KOPT-K1 (cell line): Measurements from ENCODE around the gene C4orf54.

Experiments
- H3K27ac ChIP-seq: fragments of 200-600 bp; sonication (generic); 2 replicates; pipeline ENCODE4 v1.5.1; 2016; ENCODE audit warnings: antibody characterized with exemption, mild to moderate bottlenecking, low read depth, low read length; ENCODE audit not compliant: poor library complexity, severe bottlenecking
- H3K36me3 ChIP-seq: fragments of 200-600 bp; sonication (generic); 2 replicates; pipeline ENCODE4 v1.5.1; 2017; ENCODE audit warnings: antibody characterized with exemption, mild to moderate bottlenecking, low read length, moderate library complexity; ENCODE audit not compliant: insufficient read depth
- H3K9me3 ChIP-seq: fragments of 200-600 bp; sonication (generic); 2 replicates; pipeline ENCODE4 v1.5.1; 2017; ENCODE audit warnings: antibody characterized with exemption, low read length, mild to moderate bottlenecking; ENCODE audit not compliant: insufficient read depth, poor library complexity, severe bottlenecking

The C4orf54 gene

DNA sequence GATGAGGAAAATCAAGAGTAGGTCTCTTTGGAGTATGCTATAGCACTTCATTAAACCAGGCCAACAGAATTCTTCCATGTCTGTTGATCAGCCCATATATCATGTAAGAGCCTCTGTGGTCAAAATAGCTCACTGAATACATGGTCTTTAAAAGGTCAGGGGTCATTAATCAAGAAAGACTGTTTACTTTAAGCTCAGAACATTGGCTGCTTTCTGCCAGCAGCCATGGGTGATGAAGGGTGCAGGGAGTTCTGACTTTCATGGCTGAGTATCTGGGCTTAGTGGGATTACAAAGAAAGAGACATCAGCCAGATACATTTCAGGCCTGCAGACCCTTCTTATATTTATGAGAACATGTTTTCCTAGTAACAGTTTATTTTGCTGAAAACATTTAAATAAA is 7.1 kb upstream of the C4orf54 start:
- H3K36me3 ChIP-seq = no peaks in the 10 kb centered on the region
- no peak overlapping the region for H3K27ac ChIP-seq
- no peaks in the 10 kb centered on the region for H3K9me3 ChIP-seq

DNA sequence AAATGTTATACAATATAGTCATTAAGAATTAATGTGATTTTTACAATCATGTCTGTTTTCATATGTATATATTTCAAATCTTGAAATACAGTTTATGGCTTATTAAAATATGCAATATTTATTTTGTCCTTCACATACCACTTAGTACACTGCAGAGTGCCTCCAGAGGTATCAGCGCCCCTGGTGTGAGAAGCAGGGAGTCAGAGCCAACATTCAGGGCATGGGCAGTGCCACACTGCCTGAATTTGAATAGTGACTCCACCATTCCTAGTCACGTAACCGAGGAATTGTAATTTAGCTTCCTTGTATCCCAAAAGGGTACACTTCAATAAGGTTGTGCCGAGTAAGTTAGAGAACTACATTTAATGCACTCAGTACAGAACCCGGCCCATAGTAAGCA is 4.3 kb upstream of the C4orf54 start:
- Histone ChIP-seq H3K27ac (no peak overlapping the region), H3K9me3 (no peaks in the 10 kb centered on the region)

DNA sequence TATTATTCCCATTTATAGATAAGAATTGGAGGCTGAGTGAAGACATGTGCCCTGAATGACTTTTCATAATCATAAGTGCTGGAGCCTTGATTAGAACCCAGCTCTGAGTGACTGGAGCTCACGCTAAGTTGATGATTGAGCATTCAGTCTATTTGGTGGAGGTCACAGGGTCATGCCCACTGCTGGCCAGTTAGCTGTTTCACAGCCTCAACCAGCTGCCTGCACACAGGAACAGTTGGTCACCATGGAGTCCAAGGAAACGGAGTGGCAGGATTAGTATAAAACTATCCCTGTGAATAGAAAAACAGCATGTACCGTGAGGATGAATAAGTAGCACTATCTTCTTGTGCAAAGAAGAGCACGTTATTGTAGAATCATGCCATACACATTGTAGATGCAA is 1.0 kb upstream of the C4orf54 start:
- H3K36me3 ChIP-seq = no peaks in the 10 kb centered on the region
- no peak overlapping the region for H3K27ac ChIP-seq
- no peaks in the 10 kb centered on the region for H3K9me3 ChIP-seq

More for the DNA sequence above, 4.3 kb upstream of the C4orf54 start:
- no peaks in the 10 kb centered on the region for H3K36me3 ChIP-seq

DNA sequence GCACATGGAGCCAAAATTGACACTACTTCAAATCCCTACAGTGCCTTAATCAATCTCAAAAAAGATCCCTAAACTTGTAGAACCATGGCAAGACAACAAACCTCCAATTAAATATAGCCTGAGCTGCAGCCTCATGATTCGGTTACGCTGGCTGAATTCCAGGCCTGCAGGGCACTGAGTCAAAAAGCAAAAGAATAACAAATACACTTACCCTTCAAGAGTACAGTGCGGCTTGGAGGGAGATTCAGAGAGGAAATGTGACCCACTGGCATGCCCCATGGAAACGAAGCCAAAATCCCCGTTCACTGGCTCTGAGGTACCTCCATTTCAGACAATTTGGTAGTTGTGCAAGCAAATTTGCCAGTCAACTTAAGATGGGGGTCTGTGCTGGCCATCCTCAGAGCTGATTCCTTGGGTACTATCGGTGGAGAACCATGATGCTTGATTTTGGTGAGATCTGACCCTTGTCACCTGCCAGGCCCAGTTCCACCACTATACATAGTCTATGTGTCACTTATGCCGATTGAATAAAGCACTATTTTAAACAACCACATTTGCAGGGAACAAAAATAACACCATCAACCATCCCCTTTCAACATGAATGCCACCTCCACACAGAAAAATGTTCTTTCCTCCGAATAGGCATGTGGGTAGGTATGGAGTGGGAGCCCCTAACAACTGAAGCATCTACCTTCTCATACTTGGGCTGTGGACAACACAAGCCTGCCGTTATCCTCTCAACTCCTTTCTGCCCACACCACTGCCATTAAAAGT is 2.1 kb downstream of the C4orf54 start:
- H3K36me3 ChIP-seq = no peaks in the 10 kb centered on the region
- no peaks in the 10 kb centered on the region for H3K9me3 ChIP-seq
- no peak overlapping the region for H3K27ac ChIP-seq

DNA sequence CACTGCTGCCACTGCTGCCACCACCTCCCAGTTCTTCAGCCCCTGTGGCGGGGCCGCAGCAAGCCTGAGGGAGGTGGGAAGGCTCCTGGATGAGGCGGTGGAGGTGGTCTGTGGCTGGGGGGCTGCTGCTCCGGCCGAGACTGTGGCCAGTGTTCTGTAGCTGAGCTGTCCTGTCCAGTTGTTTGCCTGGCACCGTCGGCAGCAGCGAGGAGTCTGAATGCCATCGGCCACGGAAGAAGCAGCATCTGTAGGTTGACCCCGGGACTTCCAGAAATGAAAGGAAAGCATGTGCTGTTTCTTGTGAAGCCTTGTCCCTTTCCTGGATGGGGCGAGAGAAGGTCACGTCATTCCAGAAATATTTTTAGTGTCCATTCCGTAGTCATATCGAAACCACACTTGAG is 3.3 kb downstream of the C4orf54 start:
- no peaks in the 10 kb centered on the region for H3K9me3 ChIP-seq
- no peak overlapping the region for H3K27ac ChIP-seq
- H3K36me3 ChIP-seq = no peaks in the 10 kb centered on the region

DNA sequence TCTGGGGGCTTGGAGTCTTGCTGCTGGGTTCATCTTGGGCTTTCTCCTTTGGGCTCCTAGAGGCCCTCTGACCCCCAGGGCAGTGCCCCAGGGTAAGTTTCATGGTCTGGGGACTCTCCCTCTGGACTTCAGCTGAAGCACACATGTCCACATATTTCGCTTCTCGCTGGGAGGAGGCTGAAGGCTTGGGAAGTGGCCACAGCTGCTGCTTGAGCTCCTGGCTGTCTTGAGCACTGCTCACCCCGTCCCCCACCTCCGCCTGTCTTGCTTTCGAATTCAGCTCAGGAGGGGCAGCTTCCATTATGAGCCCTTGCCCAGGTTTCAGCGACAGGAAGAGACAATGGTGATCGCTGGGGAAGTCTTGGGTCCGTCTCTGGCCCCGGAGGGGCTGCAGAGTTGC is 3.7 kb downstream of the C4orf54 start:
- H3K27ac ChIP-seq = no peak overlapping the region
- H3K9me3 ChIP-seq = no peaks in the 10 kb centered on the region

DNA sequence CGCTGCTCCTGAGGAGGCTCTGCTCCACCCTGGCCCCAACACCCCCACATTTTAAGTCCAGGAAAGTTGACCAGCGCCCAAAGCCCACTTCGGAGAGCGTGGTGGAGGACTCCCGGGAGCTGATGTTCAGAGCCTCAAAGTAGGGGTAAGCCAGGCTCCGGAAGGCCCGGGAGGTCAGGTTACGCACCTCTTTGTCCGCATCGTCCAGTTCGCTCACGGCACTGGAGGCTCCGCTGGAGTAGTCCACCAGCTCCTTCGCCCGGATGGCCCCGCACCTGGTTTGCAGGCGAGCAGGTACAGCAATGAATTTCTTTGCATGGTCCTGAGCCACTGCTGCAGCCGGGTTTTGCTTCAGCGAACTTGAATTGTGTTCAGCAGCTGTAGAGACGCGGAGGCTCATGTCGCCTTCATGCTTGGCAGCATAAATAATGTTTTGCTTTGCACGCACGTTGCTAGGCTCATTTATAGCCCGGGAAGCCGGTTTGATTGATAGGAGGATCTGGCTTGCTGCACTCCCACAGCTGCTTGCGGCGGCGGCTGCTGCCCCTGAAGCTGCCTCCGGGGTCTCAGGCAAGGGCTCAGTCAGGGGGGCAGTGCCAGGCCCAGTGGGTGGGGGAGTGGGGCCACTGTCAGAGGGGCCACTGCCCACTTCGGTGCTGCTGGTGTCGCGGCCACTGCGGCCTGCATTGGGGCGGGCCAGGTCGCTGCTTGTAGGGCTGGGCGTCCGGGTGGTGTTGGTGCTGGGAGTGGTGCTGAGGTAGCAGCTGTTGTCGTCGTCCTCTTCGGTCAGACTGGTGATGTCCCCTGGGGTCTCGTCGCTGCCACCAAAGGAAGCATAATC is 4.8 kb downstream of the C4orf54 start:
- no peaks in the 10 kb centered on the region for H3K9me3 ChIP-seq
- H3K36me3 ChIP-seq = no peaks in the 10 kb centered on the region
- no peak overlapping the region for H3K27ac ChIP-seq

More for the DNA sequence above, 3.7 kb downstream of the C4orf54 start:
- H3K36me3 ChIP-seq = no peaks in the 10 kb centered on the region

DNA sequence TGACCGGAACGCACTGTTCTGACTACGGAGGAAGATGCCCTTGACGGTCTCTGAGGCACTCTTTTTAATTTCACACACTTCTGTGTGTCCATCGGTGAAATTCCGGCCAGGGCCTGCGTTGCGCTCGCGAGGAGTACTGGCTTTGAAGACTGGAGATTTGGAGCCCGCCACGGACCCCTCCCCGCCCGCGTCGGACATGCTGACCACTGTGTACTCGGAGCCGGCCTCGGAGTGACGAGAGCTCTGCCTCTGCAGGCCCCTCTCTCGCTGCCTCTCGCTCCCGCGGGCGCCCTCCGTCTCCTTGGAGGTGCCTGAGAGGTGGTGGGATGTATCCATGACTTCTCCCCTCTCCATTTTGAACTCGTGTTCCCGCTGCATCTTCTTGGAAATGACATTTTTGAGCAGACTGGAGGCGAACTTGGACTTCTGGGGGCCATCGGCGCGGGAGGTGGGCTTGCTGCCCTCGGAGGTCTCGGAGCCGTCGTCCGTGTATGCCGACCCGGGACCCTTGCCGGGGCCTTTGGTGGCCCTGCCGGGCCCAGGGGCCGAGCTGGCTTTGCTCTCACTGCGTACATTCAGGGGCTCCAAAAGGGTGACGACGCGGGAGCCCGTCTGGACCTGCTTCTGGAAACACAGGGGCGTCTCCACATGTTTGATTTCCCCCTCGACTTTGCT is 5.7 kb downstream of the C4orf54 start:
- H3K36me3 ChIP-seq = no peaks in the 10 kb centered on the region
- H3K9me3 ChIP-seq = no peaks in the 10 kb centered on the region
- H3K27ac ChIP-seq = no peak overlapping the region

DNA sequence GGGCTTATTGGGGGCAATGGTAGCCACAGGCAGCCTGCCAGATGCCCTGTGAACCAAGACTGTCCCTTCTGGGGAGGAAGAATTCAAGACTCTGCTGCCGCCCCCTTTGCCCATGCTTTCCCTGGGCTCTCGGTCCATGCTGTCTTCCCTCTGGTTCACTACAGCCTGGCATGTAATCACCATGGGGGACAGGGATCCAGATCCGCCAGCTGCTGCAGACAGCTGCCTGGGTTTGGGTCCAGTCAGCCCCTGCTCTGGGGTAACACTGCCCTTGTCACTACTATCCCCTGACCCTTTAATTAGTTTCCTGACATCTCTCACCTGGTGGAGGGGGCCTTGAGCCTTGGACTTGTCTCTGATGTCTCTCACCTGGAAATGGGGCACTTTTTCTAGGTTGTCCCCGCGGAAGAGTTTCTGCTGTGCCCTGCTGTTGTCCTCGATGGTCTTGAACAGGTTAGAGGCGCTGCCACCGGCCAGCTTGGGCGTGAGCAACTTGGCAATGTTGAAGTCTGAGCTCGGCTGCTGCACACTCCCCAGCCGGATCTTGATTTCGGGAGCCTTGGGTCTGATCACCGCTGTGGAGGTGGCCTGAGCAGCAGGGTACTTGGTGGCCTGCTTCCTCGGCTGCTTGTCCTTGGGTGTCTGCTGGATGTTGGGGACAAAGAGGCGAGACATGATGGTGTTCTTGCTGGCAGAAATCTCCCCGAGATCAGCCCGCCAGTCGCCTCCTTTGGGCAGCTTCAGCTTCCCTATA is 6.4 kb downstream of the C4orf54 start:
- no peak overlapping the region for H3K27ac ChIP-seq
- H3K36me3 ChIP-seq = no peaks in the 10 kb centered on the region
- H3K9me3 ChIP-seq = no peaks in the 10 kb centered on the region

DNA sequence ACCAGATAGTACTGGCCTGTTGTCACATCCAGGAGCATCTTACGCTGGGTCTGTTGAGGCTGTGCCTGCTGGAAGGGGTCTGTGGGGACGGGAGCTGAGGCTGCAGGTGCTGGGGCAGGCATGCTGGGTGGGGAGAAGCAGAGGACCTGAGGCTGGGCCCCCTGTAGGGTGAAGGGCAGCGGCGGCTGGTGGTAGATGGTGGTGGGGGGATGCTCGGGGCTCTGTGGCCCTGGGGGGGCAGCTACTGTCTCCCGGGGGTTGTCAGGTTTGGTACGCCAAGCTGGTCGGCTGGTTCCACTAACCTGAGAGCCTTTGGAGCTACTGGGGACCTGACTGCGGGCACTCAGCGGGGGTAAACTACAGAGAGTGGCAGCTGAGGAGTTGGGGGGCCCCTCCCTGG is 7.8 kb downstream of the C4orf54 start:
- Histone ChIP-seq H3K27ac (no peak overlapping the region), H3K9me3 (no peaks in the 10 kb centered on the region), H3K36me3 (no peaks in the 10 kb centered on the region)

DNA sequence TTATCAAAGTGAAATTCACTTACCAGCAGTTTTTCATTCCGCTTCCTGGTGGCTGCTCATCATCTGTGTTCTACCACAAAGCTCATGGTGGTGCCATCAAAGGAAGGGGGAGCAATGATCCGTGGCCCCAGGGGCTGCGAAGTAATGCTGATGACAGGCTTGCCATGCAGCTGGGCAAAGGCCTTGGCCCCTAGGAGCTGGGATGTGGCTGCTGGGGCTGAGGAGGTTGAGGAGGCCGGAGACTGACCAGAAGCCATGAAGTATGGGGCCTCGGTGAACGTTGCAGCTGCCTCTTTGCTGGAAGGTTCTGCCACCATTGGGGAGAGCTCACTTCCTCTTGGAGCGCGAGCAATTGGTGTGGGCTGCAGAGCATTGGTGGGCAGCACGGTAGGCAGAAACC is 8.4 kb downstream of the C4orf54 start:
- Histone ChIP-seq H3K9me3 (no peaks in the 10 kb centered on the region), H3K36me3 (no peaks in the 10 kb centered on the region), H3K27ac (no peak overlapping the region)

DNA sequence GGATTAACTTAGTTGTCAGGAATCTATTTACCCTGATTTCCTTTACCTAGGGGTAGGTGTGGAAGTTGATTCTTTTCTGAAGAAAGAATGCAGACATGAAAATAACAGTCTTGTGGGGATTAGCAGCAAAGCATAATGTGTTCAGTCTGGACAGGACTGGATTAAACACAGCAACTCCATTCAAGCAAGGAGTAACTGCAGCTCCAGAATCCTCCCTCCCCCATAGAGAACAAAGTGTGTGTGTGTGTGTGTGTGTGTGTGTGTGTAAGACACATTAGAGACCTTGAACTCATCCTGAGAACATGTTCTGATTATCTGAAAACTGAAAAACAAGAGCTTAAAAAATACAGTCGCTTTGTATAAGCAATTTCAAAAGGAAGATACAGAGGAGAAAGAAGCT is 9.3 kb downstream of the C4orf54 start:
- no peak overlapping the region for H3K27ac ChIP-seq
- no peaks in the 10 kb centered on the region for H3K36me3 ChIP-seq
- no peaks in the 10 kb centered on the region for H3K9me3 ChIP-seq

DNA sequence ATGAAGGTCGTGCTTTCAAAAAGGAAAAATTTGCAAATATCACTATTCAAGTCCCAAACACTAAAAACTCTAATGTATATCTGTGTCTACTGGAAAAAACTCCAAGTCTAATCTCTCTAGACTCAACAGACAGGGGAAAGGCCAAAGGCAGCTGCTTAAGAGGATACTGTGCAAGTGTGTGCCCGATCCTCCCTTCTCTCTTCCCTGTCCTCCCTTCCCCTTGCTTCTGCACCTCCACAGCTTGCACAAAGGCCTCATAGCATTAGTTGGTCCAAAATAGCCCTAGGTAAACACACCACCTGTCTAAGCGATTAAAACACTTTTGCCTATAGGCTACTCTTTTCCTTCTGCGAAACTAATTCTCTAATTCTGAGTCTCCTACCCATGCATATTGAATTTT is 10.6 kb downstream of the C4orf54 start:
- Histone ChIP-seq H3K9me3 (no peaks in the 10 kb centered on the region), H3K36me3 (no peaks in the 10 kb centered on the region), H3K27ac (no peak overlapping the region)

DNA sequence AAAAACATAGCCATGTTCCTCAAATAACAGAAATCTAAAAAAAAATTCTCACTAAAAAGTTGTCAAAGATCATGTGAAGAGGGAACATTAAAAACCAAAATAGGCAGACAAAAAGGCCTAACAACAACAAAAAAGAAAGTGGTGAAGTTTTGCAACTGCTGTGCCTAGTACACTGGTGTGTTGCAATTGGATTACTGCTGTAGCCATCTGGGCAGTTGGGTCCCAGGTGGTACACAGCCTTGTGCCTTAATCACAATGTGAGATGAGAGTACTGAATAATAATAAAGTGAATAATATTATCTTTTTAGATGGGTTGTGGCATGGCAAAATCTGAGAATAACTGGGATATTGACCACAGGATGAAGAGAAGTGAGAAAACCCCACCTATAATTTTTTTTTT is 12.0 kb downstream of the C4orf54 start:
- H3K36me3 ChIP-seq = no peaks in the 10 kb centered on the region
- H3K27ac ChIP-seq = no peak overlapping the region
- no peaks in the 10 kb centered on the region for H3K9me3 ChIP-seq

DNA sequence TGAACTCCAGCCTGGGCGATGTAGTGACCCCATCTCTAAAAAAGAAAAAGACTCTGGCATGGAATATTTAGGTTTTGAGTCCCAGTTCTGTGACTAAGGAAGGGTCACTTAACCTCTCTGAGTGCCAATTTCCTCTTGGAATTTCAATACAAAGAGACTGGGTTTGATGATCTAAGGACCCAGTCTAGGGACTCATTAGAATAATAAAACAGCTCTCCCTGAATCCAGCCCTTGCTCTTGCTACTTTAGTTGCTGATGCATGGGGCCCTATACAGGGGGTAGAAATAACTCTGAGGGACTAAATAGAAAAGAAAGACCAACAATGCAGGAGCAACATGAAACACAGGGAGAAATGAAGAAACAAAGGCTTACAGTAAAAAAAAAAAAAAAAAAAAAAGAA is 12.6 kb downstream of the C4orf54 start:
- H3K9me3 ChIP-seq = no peaks in the 10 kb centered on the region

More for the DNA sequence above, 12.6 kb downstream of the C4orf54 start:
- H3K36me3 ChIP-seq = no peaks in the 10 kb centered on the region
- H3K27ac ChIP-seq = no peak overlapping the region
